Testis (tissue), 3 donors: ENCODE results near the gene SNX20. TPM values are rescaled to one million over a fixed set of nuclear protein-coding genes. Genes with fewer than 3 reads are reported as not detected.

ENCODE experiments used
- DNase-seq: peaks from one replicate; pipeline ENCODE4 v3.0.0-alpha.2; 2019
- H3K27ac ChIP-seq, 2 donors: fragments of 200-600 bp; sonication (generic); one replicate each; pipeline ENCODE4 v1.5.1; 2019
- H3K27me3 ChIP-seq: fragments of 200-600 bp; sonication (generic); one replicate; pipeline ENCODE4 v1.5.1; 2019
- H3K36me3 ChIP-seq: fragments of 200-600 bp; sonication (generic); one replicate; pipeline ENCODE4 v1.5.1; 2017; ENCODE audit warnings: low read depth; ENCODE audit errors: missing control alignments
- H3K4me1 ChIP-seq: fragments of 200-600 bp; sonication (generic); one replicate; pipeline ENCODE4 v1.5.1; 2019
- H3K4me3 ChIP-seq, 2 donors: fragments of 200-600 bp; sonication (generic); one replicate each; pipeline ENCODE4 v1.5.1; 2017 to 2019
- H3K9me3 ChIP-seq: fragments of 200-600 bp; sonication (generic); one replicate; pipeline ENCODE4 v1.5.1; 2017
- CTCF ChIP-seq, 3 experiments: fragments of 450-650 bp in 2 of 3; fragments of 200-600 bp in 1 of 3; sonication (generic) in 1 of 3; IDR thresholded peaks; one replicate each; pipeline ENCODE4 v1.5.1; 2016 to 2019; ENCODE audit warnings: antibody characterized with exemption in 3 of 3, mild to moderate bottlenecking in 2 of 3, moderate library complexity in 1 of 3
- POLR2A ChIP-seq: fragments of 450-650 bp; IDR thresholded peaks from one replicate; pipeline ENCODE4 v1.6.1; 2017; ENCODE audit warnings: antibody characterized with exemption, mild to moderate bottlenecking, moderate library complexity
- WGBS, 2 donors: methylation state at CpG; one replicate each; pipeline ENCODE4 v1.1.5; 2018; 5-methylcytosine and 5-hydroxymethylcytosine counted together
- intact Hi-C: fragments of 100-400 bp; cut with DNase I; formaldehyde crosslinking; loops from one replicate; pipeline ENCODE4 v1.15.1; 2023; ENCODE audit warnings: low total_unique reads
- polyA plus RNA-seq: library from polyadenylated mRNA; stranded (reverse); fragments of 350-450 nt; fragmentation: Illumina TruSeq; extraction: RNeasy Lipid Tissue Mini Kit (QIAGEN cat#74804); gene quantifications from one replicate; pipeline ENCODE4 v1.2.3, GENCODE V29; 2014; ENCODE audit warnings: low read depth, low replicate concordance; ENCODE audit not compliant: insufficient read depth
- total RNA-seq, 2 donors: library from RNA; depleted of rRNA; stranded (reverse); fragments of >200 nt; gene quantifications; one replicate each; pipeline ENCODE4 v1.2.3, GENCODE V29; 2016

The SNX20 gene
- total and polyA plus RNA-seq, 3 donors from 2014 or later = 0.63 to 2.1 (median 1.8) TPM

GRCh38 chr16:50637716-50638602 lies 43.2 kb downstream of the SNX20 start:
- intact Hi-C loops = no loop called here
- WGBS, 2 donors = 77 to 83% methylated on average over 8 to 13 of the region's 13 CpGs

GRCh38 chr16:50636753-50637374 lies 44.2 kb downstream of the SNX20 start:
- TF ChIP-seq CTCF (IDR thresholded peaks at IDR 0.05) (no peak), POLR2A (no peak)

More at GRCh38 chr16:50637716-50638602, 43.2 kb downstream of the SNX20 start:
- no peaks in the 10 kb centered on the region for H3K9me3 ChIP-seq
- H3K4me1 ChIP-seq = no peaks in the 10 kb centered on the region
- H3K27ac ChIP-seq = no peak overlapping the region
- TF ChIP-seq CTCF (IDR thresholded peaks at IDR 0.05) (no peak), POLR2A (no peak)
- no peaks in the 10 kb centered on the region for H3K36me3 ChIP-seq
- H3K4me3 ChIP-seq = no peak overlapping the region
- no peak for DNase-seq
- no peaks in the 10 kb centered on the region for H3K27me3 ChIP-seq

GRCh38 chr16:50635505-50636392 lies 45.4 kb downstream of the SNX20 start:
- WGBS, 2 donors = 37 to 68% methylated on average over 16 to 17 of the region's 17 CpGs

More at GRCh38 chr16:50636753-50637374, 44.2 kb downstream of the SNX20 start:
- no peak for DNase-seq
- Histone ChIP-seq H3K36me3 (no peaks in the 10 kb centered on the region), H3K9me3 (no peaks in the 10 kb centered on the region), H3K4me3 (no peak overlapping the region), H3K27ac (no peak overlapping the region), H3K27me3 (no peaks in the 10 kb centered on the region), H3K4me1 (no peaks in the 10 kb centered on the region)
- 85 to 86% methylated on average over 10 of the region's 10 CpGs for WGBS, 2 donors
- intact Hi-C loops = no loop called here

GRCh38 chr16:50634947-50635346 lies 46.2 kb downstream of the SNX20 start:
- no peaks in the 10 kb centered on the region for H3K4me1 ChIP-seq
- H3K27ac ChIP-seq = no peak overlapping the region
- H3K4me3 ChIP-seq = no peak overlapping the region
- H3K27me3 ChIP-seq = no peaks in the 10 kb centered on the region
- TF ChIP-seq POLR2A (no peak), CTCF (IDR thresholded peaks at IDR 0.05) (no peak)
- no peaks in the 10 kb centered on the region for H3K36me3 ChIP-seq
- no peak for DNase-seq
- H3K9me3 ChIP-seq = no peaks in the 10 kb centered on the region
- 69 to 71% methylated on average over 1 of the region's 1 CpG for WGBS, 2 donors
- intact Hi-C loops = no loop called here

More at GRCh38 chr16:50635505-50636392, 45.4 kb downstream of the SNX20 start:
- H3K27me3 ChIP-seq = no peaks in the 10 kb centered on the region
- DNase-seq = peak; percentile 80
- intact Hi-C loops = no loop called here
- H3K4me3 ChIP-seq = peak overlapping the region; percentile 6 to 12
- no peaks in the 10 kb centered on the region for H3K36me3 ChIP-seq
- H3K4me1 ChIP-seq = no peaks in the 10 kb centered on the region
- TF ChIP-seq CTCF (IDR thresholded peaks at IDR 0.05) = no peak
- TF ChIP-seq POLR2A = no peak
- no peaks in the 10 kb centered on the region for H3K9me3 ChIP-seq
- no peak overlapping the region for H3K27ac ChIP-seq
